Fibroblast of skin of right quadriceps (primary cell): ENCODE measurements around the gene IGFLR1.

Experiments
- DNase-seq: peaks from one replicate; pipeline ENCODE4 v3.0.0-alpha.2; 2013

Gene IGFLR1

DNA sequence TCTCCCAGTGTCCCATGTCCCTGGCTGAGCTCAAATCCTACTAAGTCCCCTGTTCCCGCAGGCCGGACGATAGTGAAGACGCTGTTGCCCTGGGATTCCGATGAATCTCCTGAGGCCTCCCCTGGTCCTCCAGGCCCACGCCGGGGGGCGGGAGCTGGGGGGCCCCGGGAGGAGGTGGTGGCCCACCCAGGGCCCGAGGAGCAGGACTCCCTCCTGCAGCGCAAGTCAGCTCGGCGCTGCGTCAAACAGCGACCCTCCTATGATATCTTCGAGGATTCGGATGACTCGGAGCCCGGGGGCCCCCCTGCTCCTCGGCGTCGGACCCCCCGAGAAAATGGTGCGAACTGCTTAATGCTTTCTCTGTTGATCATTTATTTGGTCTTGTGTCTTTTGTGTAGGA is 18.6 kb downstream of the IGFLR1 start:
- no peak for DNase-seq

DNA sequence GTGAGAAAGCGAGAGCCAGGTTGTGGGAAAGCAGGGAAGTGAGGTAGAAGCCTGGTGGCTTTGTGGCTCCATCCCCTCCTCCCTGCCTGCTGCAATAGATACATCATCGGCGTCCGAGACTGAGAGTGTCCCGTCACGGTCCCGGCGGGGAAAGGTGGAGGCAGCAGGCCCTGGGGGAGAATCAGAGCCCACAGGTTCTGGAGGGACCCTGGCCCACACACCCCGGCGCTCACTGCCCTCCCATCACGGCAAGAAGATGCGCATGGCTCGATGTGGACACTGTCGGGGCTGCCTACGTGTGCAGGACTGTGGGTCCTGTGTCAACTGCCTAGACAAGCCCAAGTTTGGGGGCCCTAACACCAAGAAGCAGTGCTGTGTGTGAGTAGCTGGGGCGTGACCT is 19.4 kb downstream of the IGFLR1 start:
- no peak for DNase-seq

DNA sequence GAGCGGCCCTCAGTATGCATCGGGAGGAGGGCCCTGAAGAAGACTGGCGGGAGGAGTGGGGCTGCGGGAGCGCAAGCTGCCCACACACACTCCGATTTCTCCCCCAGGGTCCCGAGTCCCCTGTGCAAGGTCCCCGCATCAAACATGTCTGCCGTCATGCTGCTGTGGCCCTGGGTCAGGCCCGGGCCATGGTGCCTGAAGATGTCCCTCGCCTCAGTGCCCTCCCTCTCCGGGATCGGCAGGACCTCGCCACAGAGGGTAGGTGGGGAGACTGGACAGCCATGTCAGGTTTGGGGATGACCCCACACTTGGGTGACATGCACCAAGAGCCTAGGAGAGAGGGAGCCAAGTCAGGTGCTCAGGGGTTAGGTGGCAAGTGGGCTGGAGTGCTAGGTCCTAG is 19.8 kb downstream of the IGFLR1 start:
- no peak for DNase-seq

DNA sequence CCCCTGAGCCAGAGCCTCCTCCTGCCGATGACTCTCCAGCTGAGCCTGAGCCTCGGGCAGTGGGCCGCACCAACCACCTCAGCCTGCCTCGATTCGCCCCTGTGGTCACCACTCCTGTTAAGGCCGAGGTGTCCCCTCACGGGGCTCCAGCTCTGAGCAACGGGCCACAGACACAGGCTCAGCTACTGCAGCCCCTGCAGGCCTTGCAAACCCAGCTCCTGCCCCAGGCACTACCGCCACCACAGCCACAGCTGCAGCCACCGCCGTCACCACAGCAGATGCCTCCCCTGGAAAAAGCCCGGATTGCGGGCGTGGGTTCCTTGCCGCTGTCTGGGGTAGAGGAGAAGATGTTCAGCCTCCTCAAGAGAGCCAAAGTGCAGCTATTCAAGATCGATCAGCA is 20.9 kb downstream of the IGFLR1 start:
- no peak for DNase-seq

DNA sequence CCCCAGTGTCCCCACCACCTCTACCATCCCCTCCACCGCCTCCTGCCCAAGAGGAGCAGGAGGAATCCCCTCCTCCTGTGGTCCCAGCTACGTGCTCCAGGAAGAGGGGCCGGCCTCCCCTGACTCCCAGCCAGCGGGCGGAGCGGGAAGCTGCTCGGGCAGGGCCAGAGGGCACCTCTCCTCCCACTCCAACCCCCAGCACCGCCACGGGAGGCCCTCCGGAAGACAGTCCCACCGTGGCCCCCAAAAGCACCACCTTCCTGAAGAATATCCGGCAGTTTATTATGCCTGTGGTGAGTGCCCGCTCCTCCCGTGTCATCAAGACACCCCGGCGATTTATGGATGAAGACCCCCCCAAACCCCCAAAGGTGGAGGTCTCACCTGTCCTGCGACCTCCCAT is 21.6 kb downstream of the IGFLR1 start:
- no peak for DNase-seq

DNA sequence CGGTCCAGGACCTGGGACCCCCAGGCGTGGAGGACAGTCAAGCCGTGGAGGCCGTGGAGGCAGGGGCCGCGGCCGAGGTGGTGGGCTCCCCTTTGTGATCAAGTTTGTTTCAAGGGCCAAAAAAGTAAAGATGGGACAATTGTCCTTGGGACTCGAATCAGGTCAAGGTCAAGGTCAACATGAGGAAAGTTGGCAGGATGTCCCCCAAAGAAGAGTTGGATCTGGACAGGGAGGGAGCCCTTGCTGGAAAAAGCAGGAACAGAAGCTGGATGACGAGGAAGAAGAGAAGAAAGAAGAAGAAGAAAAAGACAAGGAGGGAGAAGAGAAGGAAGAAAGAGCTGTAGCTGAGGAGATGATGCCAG is 22.1 kb downstream of the IGFLR1 start:
- DNase-seq: no peak

DNA sequence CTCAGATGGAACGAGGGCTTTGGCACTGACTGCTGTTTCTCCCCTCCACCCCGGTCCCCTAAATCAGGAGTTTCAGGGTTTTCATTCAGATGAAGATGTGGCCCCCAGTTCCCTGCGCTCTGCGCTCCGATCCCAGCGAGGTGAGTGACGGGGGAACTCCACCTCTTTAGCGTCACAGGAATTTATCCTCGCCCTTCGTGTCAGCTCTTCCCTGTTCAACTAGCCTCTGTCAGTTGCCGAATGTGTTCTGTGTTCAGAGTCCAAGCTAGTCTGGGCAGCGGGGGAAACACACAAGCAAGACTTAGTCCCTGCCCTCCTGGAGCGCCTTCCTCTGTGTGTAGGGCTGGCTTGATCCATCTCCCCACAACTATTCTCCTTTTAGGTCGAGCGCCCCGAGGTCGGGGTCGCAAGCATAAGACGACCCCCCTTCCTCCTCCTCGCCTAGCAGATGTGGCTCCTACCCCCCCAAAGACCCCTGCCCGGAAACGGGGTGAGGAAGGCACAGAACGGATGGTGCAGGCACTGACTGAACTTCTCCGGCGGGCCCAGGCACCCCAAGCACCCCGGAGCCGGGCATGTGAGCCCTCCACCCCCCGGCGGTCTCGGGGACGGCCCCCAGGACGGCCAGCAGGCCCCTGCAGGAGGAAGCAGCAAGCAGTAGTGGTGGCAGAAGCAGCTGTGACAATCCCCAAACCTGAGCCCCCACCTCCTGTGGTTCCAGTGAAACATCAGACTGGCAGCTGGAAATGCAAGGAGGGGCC is 22.7 kb downstream of the IGFLR1 start:
- DNase-seq: no peak

DNA sequence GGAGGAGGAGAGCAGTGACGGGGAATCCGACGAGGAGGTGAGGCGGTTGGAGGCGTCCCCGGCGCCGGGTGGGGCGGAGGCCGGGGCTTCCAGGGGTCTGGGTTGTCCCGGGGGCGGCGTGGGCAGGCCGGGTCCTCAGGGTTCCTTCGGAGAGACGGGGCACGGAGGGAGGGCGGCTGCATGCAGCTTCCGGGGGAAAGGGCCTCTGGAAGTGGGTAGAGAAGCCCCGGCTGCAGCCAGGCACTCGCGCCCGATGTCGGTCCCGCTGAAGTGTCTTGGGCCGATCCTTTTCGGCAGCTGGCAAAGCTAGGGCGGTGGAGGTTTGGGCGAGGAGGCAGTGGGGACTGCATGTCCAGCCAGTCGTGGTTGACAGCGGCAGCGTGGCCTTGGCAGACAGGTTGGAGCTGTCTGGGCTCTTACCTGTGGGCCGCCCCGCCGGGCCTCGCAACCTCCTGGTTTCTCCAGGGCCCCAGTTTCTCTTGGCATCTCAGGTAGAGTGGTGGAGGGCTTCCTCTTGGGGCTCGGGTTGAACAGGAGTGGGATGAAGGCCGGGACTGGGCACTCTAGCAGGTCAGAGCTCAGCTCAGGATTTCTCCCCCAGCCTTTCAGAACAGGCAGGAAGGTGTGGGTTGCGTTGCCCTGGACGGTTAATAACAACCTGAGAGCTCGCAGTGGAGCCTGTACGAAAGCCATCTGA is 23.8 kb downstream of the IGFLR1 start:
- DNase-seq: no peak

DNA sequence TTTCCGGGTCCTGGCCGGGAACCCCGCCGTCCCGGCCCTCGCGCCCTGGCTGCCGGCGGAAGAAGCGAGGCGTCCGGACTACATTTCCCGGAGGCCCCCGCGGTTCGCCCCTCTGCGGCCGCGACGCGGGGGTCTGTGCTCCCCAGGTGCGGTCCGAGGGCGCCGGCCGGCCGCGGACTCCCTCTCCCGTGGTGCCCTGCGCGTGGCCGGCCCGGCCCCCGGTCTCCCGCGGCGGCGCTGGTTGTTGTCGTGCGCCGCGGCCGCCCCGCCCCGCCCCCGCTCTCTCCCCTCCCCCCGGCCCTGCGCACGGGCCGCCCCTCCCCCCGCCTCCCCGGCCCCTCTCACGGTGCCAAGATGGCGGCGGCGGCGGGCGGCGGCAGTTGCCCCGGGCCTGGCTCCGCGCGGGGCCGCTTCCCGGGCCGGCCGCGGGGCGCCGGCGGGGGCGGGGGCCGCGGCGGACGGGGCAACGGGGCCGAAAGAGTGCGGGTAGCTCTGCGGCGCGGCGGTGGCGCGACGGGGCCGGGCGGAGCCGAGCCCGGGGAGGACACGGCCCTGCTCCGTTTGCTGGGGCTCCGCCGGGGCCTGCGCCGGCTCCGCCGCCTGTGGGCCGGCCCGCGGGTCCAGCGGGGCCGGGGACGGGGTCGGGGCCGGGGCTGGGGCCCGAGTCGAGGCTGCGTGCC is 24.4 kb downstream of the IGFLR1 start, which contains the start of gene KMT2B:
Gene KMT2B, plus strand, starts transcription at position 339 of the 680 bp plus-strand sequence. Its CDS starts 16 bp downstream, at position 355.
- DNase-seq: peak; percentile 97

DNA sequence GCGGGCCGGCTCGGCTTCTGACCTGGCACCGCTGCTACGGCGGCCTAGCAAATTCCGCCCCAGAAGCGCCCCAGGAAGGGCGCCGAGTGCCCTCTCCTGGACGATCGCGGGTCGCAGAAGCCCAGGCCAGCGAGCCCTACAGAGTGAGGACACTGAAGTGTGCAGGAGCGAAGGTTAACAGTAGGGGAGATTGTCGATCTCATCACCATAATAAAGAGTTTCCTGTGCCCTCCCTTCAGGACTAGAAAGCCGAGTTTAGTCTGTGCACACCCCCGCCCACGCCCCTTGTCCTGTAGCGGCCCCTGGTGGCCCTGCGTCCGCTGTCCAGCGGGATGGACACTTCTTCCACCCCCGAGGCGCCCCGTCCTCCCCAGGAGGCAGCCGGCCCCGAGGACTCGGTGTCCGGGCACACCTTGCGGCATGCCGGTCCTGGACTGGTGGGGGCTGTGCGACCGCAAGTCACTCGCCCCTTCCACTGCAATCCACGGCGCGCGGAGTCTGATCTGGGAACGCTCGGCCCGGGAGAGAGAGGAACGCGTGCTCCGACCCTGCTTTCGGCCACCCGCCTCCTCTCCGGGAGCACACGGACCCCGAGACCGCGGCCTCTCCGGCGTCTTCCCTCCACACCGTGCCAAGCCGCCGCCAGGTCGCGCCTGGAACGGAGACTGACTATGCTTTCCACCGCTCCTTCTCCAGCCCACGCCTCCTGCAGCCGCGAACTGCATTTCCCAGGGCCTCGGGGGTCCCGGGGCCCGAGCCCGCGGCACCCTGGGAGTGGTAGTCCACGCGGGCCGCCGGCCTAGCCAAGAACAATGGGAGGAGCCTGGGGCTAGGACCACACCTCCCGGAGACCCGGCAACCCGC is 25.2 kb downstream of the IGFLR1 start:
- DNase-seq: peak; percentile 78

DNA sequence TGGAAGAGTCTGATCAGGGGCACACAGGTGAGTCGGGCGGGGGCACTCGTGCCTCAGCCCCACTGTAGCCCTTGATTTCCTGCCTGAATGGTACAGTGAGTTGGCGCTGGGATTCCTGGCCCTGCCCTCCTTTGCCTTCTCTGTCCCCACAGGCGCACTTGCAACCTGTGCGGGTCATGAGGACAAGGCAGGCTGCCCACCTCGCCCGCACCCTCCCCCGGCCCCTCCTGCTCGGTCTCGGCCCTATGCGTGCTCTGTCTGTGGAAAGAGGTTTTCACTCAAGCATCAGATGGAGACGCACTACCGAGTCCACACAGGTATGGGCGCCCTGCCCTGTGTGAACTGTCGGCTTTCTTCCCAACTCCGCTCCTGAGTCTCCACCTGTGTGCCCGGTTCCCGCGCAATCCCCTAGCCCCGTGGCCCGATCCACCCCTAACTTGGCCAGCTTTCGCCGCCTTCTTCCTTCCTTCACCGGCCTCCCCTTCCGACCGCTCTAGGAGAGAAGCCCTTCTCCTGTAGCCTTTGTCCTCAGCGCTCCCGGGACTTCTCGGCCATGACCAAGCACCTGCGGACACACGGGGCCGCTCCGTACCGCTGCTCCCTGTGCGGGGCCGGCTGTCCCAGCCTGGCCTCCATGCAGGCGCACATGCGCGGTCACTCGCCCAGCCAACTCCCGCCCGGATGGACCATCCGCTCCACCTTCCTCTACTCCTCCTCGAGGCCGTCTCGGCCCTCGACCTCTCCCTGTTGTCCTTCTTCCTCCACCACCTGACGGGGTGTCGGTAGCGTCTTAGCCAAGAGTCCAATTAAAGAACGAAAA is 26.1 kb downstream of the IGFLR1 start:
- no peak for DNase-seq

DNA sequence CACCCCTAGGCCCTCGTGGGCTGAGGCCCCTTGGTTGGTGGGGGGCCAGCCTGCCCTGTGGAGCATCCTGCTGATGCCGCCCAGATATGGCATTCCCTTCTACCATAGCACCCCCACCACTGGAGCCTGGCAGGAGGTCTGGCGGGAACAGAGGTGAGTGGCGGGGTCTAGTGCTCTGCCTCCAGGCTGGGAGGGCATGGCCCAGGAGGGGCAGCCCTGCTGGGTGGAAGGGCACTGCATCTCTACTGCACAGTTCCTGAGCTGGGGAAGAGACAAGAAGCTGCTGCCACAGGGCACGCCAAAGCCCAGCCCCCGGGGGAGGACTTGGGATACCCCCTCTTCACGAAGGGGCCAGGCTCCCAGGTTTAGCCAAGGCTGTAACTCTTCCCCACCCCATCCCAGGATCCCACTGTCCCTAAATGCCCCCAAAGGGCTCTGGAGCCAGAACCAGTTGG is 26.9 kb downstream of the IGFLR1 start:
- DNase-seq: no peak

DNA sequence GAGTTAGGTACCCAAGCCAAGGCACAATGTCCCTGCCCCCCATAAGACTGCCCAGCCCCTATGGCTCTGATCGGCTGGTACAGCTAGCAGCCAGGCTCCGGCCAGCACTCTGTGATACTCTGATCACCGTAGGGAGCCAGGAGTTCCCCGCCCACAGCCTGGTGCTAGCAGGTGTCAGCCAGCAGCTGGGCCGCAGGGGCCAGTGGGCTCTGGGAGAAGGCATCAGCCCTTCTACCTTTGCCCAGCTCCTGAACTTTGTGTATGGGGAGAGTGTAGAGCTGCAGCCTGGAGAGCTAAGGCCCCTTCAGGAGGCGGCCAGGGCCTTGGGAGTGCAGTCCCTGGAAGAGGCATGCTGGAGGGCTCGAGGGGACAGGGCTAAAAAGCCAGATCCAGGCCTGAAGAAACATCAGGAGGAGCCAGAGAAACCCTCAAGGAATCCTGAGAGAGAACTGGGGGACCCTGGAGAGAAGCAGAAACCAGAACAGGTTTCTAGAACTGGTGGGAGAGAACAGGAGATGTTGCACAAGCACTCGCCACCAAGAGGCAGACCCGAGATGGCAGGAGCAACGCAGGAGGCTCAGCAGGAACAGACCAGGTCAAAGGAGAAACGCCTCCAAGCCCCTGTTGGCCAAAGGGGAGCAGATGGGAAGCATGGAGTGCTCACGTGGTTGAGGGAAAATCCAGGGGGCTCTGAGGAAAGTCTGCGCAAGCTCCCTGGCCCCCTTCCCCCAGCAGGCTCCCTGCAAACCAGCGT is 27.5 kb downstream of the IGFLR1 start:
- DNase-seq: no peak

DNA sequence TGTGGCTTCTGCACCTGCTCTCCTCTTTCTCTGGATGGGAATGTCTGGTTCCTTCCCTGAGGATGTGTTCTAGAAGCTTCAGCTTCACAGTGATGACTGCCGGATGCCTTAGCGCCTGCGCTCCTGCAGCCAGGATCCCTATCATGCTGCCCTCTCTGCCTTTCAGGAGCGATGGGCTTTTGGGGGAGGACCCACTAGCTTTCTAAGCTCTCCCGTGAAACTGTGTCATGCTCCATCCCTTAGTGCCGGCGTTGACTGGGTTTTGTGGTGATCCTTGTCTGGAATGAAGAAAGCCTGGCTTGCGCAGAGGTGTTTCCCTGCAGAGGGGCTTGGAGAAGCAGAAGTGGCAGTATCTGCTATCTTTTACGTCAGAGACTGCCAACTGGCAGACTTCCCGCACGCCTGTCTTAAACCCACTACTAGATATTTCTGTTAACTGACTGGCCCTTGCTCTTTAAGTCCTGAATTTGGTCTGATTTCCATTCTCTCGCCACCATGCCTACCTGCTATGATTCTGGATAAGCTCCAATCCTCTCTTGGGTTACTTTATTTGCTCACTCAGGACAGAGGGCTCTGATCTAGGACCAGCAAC is 28.3 kb downstream of the IGFLR1 start:
- DNase-seq: no peak

DNA sequence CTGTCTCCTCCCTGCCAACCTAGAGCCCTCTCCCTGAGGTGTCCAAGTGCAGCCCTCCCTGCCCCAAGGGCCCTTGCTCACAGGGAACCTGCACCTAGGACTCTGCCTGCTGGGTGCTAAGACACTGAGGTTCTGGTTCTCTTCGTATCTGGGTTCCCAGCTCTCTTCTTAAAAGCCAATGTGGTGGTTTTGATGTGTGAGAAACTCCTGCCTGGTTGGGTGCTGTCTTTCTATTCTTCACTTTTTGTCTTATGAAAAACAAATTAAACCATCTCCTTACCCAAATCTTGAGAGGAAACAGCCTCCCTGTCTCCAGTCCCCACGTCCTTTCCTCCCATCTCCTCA is 28.8 kb downstream of the IGFLR1 start:
- no peak for DNase-seq

DNA sequence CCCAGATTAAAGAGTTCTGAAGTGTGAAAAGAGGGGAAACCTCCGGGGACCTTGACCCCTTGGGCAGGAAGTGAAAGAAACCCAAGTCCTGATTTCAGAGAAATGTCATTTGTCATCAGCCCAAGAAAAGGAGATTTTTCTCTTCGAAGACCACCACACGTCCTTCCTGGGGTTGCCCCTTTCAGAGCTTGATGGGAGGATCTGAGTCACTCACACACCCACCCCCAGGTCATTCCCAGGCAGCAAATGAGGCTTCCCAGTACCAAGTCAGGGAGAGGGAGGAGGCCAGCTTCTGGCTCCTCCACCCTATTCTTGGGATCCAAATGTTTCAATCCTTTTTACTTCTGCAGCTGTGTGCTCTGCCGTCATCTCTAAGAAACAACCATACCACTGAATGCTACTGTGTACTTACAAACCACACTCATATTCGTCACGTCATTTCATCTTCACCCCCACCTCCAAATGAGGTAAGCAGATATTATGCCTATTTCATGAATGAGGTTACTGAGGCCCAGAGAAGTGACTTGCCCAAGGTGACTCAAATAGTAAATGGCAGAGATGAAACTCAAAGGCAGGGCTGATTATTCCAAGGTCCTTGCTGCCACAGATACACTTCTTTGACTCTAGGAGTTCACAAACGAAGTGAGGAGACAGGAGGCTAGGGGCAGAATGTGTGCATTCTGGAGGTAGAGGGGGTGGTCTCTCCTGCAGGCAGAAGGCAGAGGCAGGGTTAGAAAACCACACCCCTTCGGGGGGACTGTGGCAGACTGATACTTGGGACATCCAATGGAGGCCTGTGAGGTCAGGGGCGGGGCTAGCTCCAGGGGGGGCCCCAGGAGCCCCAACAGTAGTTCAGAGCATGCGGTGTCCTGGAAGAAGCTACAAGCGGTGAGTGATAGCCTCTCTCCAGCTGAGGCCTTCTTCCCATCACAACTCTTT is 29.4 kb downstream of the IGFLR1 start:
- no peak for DNase-seq

DNA sequence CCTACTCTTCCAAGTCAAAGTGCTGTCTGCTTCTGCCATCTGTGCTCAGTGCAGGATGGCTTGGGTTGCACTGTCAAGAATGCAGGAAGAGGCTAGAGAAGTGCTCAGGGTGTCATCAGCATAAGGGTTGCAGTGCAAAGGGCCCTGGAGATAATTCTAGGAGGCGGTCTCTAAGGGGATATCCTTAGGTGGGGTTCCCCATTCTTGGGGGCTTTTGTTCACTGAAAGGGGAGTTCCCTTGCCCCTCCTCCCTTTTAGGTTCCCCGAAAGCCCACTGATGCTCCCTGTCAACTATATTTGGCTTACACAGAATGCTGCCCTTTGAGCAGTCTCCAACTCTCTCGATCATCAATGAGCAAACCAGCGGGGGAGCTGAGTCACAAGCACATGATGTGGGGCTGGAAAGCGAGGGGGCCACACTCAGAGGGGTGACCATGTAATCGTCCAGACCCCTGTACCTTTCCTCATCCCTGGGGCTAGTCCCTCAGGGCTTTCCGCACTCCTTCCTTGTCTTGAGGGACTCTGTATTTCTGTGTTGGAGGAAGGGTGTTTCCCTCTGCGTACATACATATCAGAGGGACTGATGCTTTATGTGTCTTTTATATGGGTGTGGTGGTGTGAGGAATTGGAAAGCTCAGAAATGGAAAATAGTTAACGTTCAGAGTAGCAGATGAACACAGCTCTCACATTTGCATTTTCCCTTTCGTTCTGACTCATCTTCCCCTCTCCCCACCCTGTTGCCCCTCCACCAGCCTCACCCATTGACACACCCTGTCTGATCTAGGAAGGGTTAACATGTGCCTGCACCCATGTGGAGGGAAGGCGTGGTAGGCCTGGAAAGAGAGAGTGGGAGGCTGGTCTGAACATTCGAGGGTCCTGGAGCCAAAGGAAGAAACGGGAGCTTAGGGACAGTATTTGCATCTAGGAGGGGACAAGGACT is 31.2 kb downstream of the IGFLR1 start:
- no peak for DNase-seq

DNA sequence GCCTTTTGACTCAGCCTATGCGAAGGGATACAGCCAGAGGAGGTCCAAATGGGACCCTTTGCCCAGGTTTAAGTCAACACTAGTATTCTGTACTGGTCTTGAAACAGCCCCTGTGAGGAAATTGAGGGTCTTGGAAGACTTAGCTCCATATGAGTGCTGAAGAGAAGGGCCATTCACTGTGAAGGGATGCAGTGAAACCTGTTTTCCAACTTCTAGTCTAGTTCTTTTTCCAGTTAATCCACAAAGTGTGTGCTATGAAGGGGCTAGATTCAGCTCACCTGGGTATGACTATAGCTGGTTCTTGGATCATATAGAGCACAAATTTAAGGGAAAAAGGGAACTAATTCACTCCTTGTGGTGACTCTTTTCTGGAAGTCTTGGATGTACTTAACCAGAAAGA is 33.9 kb downstream of the IGFLR1 start:
- no peak for DNase-seq

DNA sequence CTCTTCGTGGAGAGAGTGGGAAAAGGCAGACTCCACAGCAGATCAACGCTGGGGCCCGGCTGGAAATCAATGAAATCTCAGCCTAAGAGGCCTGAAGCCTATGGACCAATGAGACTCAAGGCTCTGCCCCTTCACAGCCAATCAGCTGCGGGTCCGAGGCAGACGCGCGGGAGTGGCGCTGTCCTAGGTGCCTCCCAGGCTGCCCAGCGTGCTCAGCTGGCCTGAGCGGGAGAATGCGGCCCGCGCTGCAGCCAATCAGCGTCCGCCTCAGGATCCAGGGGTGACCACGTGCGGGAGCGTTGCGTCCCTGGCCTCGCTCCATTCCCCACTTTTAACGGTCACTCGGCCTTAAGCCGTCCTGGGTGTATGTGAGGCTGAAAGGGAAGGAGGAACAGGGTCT is 38.0 kb downstream of the IGFLR1 start, which contains the start of gene ZBTB32:
Gene ZBTB32, plus strand, starts transcription at position 341 of the 400 bp plus-strand sequence. CDS start 10,069 bp downstream, outside the sequence.
- peak; percentile 52 for DNase-seq
